Activated naive CD4-positive, alpha-beta T cell treated with anti-CD3 and anti-CD28 coated beads, Interleukin-2, amount 50 U/mL, for 24 hours (primary cell): ENCODE measurements around the gene DDX60.

ENCODE experiments used
- H3K27ac Mint-ChIP-seq: one replicate; pipeline ENCODE4 v1.8.0; 2021; ENCODE audit warnings: mild to moderate bottlenecking, mixed read lengths
- H3K27me3 Mint-ChIP-seq: one replicate; pipeline ENCODE4 v1.8.0; 2021; ENCODE audit warnings: mixed read lengths
- H3K36me3 Mint-ChIP-seq: one replicate; pipeline ENCODE4 v1.8.0; 2021; ENCODE audit warnings: mixed read lengths
- H3K4me1 Mint-ChIP-seq: one replicate; pipeline ENCODE4 v1.8.0; 2021; ENCODE audit warnings: mixed read lengths
- H3K4me3 Mint-ChIP-seq: one replicate; pipeline ENCODE4 v1.8.0; 2021; ENCODE audit warnings: mild to moderate bottlenecking, mixed read lengths
- H3K9me3 Mint-ChIP-seq: one replicate; pipeline ENCODE4 v1.8.0; 2021; ENCODE audit warnings: mixed read lengths

The DDX60 gene

GRCh38 chr4:168188754-168189153, 129.8 kb downstream of the DDX60 start:
- H3K4me3 Mint-ChIP-seq, result no peak overlapping the region
- H3K27ac Mint-ChIP-seq, result no peak overlapping the region
- peaks cover 6% of the 10 kb centered on the region for H3K36me3 Mint-ChIP-seq
- no peaks in the 10 kb centered on the region for H3K4me1 Mint-ChIP-seq
- H3K9me3 Mint-ChIP-seq, result no peaks in the 10 kb centered on the region
- no peaks in the 10 kb centered on the region for H3K27me3 Mint-ChIP-seq

- Mint-ChIP-seq H3K27me3 (no peaks in the 10 kb centered on the region), H3K9me3 (no peaks in the 10 kb centered on the region), H3K4me3 (no peak overlapping the region), H3K27ac (no peak overlapping the region), H3K4me1 (no peaks in the 10 kb centered on the region), H3K36me3 (no peaks in the 10 kb centered on the region)
Observed at GRCh38 chr4:168183717-168184571, 134.6 kb downstream of the DDX60 start.

- no peaks in the 10 kb centered on the region for H3K36me3 Mint-ChIP-seq
- H3K4me3 Mint-ChIP-seq, result no peak overlapping the region
- no peaks in the 10 kb centered on the region for H3K4me1 Mint-ChIP-seq
- no peaks in the 10 kb centered on the region for H3K9me3 Mint-ChIP-seq
- H3K27ac Mint-ChIP-seq, result no peak overlapping the region
- no peaks in the 10 kb centered on the region for H3K27me3 Mint-ChIP-seq
Observed at GRCh38 chr4:168177546-168178149, 140.9 kb downstream of the DDX60 start.

- Mint-ChIP-seq H3K27me3 (no peaks in the 10 kb centered on the region), H3K27ac (no peak overlapping the region), H3K9me3 (no peaks in the 10 kb centered on the region), H3K36me3 (no peaks in the 10 kb centered on the region), H3K4me3 (no peak overlapping the region), H3K4me1 (no peaks in the 10 kb centered on the region)
Observed at GRCh38 chr4:168174308-168174707, 144.2 kb downstream of the DDX60 start.

GRCh38 chr4:168167714-168168284, 150.8 kb downstream of the DDX60 start:
- no peaks in the 10 kb centered on the region for H3K9me3 Mint-ChIP-seq
- no peaks in the 10 kb centered on the region for H3K4me1 Mint-ChIP-seq
- H3K27me3 Mint-ChIP-seq, result no peaks in the 10 kb centered on the region
- H3K27ac Mint-ChIP-seq, result no peak overlapping the region
- H3K4me3 Mint-ChIP-seq, result no peak overlapping the region
- no peaks in the 10 kb centered on the region for H3K36me3 Mint-ChIP-seq
